Stimulated activated CD4-positive, alpha-beta T cell treated with anti-CD3 and anti-CD28 coated beads, TNF-alpha, amount 100 ng/mL, for 4 hours (primary cell): ENCODE measurements around the gene PKD1.
"Not testable (repeated sequence)": the region's sequence is repeated elsewhere in the genome, so short reads cannot be mapped to it uniquely, and the experiment has no call there.

Source experiments
- DNase-seq, 3 experiments: peaks; one replicate each; pipeline ENCODE4 v3.0.0-alpha.2; 2020; ENCODE audit warnings: low read depth in 3 of 3

Gene PKD1

DNA sequence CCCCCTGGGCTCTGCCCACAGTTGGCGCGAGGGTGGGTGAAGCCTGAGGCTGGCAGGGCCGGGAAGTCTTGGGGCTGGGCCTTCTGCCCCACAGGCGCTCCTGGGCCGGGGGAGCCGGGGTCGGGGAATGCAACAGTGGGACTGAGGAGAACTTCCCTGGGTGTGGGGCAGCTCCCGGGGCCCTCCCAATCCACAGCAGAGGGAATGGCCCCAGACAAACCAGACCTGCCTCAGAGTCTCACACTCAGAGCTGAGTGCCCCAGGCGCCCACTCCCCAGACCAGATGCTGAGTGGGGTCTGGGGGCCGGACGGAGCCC is 11.4 kb downstream of the PKD1 start:
- DNase-seq: not testable (repeated sequence)

DNA sequence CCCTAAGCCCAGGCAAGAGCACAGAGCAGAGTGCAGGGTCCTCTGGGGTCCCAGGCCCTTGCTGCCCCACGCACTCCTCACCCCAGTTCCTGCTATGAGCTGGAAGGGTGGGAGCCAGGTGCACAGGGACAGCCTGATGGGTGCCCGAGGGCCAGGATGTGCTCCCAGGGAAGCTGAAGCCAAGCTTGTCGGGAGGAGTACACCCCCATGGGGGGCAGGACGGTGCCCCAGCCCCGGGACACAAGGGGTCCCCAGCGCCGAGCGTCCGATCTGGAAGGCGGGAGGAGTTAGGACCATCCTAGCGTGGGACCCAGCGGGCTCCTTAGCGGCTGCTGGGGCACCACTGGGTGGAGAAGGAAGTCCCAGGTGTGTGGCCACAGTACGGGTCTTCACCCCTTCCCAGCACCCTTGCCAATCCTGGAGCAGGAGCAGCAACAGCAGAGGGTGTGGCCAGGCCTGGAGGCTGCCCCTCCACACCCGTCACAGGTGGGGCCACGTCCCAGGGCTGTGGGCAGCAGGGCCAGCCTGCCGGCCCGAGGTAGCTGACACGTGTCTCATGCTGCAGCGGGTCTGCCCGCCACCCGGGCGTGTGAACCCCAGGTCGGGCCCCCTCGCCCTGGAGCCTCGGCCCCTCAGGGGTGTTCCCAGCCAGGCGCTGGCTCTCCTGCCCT is 11.9 kb downstream of the PKD1 start:
- not testable (repeated sequence) for DNase-seq

DNA sequence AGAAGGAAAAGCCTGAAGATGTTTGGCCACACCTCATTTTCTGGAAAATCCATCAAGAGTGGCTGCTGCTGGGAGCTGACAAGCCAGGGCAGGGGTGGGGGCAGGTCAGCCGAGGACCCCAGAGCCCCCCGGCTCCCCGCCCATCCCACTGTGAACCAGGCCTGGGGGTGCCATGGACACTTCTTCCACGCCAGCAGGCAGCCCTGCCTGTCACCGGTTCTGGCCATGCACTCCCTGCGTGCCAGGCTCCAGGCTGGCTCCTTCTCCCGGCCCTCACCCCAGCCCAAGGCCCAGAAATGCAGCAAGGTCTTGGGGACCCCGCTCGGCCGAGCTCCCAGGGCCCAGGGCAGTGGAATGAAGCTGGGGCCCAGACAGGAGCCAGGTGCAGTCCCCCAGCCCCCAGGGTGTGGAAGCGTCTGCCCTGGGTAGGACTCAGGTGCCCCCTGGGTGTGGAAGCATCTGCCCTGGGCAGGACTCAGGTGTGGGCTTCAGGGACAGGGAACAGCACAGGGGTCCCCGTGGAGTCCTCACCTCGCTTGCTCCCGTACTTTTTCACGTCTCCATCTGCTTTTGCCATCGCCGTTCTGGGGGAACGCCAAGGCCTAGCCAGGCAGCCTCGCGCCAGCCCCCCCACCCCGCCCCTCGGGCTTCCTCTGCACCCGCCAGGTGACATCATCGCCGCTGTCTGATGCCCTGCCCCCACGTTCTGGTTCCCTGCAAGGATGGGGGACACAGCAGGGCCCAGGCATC is 12.6 kb downstream of the PKD1 start:
- not testable (repeated sequence) for DNase-seq

- no peak for DNase-seq
These were observed 13.3 kb downstream of the PKD1 start for GRCh38 chr16:2122429-2122828.

GRCh38 chr16:2121853-2122252 is 13.8 kb downstream of the PKD1 start:
- DNase-seq: no peak

DNA sequence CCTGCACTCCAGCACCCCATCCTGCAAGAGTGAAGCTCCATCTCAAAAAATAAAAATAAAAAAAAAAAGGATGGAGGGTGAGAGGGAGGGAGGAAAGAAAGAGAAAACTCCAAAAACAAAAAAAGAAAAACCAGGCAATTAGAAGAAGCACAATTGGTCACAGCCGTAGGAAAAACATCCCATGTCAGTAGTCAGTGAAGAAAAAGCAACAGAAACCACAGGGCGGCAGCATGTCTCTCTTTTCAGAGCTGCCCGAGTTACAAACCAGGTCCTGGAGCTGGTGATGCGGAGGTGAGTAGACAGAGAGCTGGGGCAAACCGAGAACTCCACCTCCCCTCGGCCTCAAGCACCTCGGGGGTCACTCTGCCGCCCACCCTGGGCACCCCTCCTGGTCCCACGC is 14.4 kb downstream of the PKD1 start:
- DNase-seq: peak in 1 of 3 experiments; percentile 11

GRCh38 chr16:2117960-2118722 is 17.6 kb downstream of the PKD1 start:
- not testable (repeated sequence) for DNase-seq

- not testable (repeated sequence) for DNase-seq
These were observed 18.4 kb downstream of the PKD1 start for GRCh38 chr16:2117341-2117740.

GRCh38 chr16:2116428-2116827 is 19.3 kb downstream of the PKD1 start:
- DNase-seq: not testable (repeated sequence)

DNA sequence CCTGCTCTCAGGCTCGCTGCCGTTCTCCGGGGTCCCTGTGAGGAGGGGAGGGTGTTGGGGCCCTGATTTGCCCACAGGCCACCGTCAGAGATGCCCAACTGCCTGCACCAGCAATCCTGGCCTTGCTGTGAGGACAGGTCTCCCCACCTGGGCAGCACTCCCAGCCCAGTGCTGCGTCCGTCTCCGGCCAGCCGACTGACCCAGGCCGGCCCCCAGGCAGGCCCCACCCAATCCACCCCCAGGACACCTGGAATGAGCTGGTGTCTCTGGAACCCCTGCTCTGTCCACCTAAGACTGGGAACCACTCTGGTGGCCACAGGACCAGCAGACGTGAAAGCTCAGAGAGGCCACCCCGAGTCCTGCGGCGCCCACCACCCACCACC is 20.1 kb downstream of the PKD1 start:
- no peak for DNase-seq

GRCh38 chr16:2114885-2115590 is 20.7 kb downstream of the PKD1 start:
- not testable (repeated sequence) for DNase-seq

GRCh38 chr16:2114225-2114624 is 21.5 kb downstream of the PKD1 start:
- not testable (repeated sequence) for DNase-seq

- DNase-seq: not testable (repeated sequence)
These were observed 23.1 kb downstream of the PKD1 start for GRCh38 chr16:2112539-2113106.

DNA sequence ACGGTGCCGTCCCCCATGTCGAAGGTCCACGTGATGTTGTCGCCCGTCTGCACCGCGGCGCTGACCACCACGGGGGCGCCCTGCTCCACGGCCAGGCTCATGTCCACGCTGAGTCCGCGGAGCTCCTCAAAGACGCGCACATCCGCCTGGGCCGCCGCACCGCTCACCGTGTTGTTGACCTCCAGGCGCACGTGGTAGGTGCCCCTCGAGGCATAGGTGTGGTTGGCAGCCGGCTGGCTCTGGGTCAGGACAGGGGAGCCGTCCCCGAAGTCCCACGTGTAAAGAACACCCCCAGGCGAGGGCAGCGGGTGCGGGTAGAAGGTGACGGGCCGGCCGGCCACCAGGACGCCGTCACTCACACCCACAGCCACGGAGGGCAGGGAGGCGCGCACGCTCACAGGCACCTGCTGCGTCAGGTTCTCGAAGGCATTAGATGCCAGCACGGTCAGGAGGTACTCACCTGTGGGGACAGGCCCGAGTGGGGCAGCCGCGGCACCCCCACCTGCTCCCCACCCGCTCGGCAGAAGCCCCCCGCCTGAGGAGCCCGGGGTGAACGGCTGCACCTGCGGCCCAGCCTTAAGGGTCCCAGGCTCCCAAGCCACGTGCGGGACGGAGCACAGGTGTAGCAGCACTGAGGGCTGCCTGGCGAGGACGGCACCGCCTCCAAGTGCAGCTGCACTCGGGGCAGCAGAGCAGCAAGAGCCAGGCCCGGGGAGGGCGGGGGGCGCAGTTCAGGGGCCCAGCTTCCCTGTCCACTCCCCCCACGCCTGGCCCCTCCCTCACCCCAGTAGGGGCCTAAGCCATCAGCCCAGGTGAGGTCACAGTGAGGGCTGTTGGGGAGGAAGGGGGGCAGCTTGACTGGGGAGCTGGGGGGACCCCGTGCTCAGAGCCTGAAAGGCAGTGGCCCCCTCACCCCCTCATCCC is 24.0 kb downstream of the PKD1 start:
- DNase-seq: not testable (repeated sequence)

DNA sequence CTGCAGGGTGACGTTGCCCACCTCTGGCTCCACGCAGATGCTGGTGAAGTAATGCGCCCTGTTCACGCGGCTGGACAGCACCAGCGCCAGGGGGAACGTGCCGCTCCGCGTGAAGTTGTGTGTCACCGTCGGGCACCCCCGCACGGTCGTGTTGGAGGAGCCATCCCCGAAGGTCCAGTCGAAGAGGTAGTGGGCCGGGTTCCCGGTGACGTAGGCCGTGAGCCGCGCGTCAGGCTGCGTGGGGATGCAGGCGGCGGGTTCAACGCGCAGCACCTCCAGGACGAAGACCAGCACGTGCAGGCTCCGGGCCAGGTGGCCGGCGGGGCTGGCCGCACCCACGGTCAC is 24.7 kb downstream of the PKD1 start:
- DNase-seq: not testable (repeated sequence)

- not testable (repeated sequence) for DNase-seq
These were observed 25.2 kb downstream of the PKD1 start for GRCh38 chr16:2110332-2111008.

- not testable (repeated sequence) for DNase-seq
These were observed 25.8 kb downstream of the PKD1 start for GRCh38 chr16:2109872-2110271.

DNA sequence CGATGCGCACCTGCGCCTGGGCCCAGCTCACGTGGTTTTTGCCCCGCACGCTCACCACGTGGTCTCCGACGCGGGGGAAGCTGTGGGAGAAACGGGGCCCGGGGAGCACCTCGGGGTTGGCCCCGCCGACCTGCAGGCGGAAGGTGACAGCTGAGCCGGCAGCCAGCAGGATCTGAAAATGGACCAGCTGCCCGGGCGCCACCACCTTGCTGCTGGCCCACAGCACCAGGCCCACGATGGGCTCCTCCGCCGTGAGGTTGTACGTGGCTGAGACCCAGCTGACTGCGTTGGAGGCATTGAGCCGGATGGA is 26.5 kb downstream of the PKD1 start:
- not testable (repeated sequence) for DNase-seq

- DNase-seq: not testable (repeated sequence)
These were observed 27.0 kb downstream of the PKD1 start for GRCh38 chr16:2108446-2109270.
